RCC 7860 (cell line): ENCODE results near the gene ATP5PB.

Experiments
- DNase-seq: peaks from one replicate; pipeline ENCODE4 v3.0.0-alpha.2; 2015; ENCODE audit warnings: low spot score
- FAIRE-seq: peaks from 2 replicates; lab custom pipeline; 2012; peaks lifted over from hg19 to GRCh38; lab: Jason Lieb, UNC

The ATP5PB gene

GRCh38 chr1:111474106-111474505, 24.8 kb downstream of the ATP5PB start:
- no peak for FAIRE-seq

DNA sequence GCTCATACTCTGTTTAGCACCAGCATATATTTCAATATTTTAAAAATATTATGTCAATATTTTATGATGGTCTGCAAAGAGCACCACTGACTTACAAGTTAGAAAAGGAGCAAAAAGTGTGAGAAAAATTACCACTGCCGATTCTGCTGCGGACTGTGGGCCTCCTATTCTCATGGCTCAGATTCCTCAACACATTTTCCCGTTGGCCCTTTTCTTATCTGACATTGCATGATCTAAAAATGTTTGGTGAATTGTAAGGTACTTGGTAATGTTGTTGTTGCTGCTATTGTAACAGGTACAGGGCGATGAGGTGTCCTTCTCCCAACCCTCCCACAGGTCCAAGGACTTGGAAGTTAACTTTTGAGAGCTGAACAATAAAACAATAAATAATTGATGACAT, 25.3 kb downstream of the ATP5PB start:
- no peak for DNase-seq
- FAIRE-seq = no peak

More at GRCh38 chr1:111474106-111474505, 24.8 kb downstream of the ATP5PB start:
- no peak for DNase-seq

- FAIRE-seq (no peak), DNase-seq (no peak)
These were observed 26.4 kb downstream of the ATP5PB start for GRCh38 chr1:111475701-111476100.

DNA sequence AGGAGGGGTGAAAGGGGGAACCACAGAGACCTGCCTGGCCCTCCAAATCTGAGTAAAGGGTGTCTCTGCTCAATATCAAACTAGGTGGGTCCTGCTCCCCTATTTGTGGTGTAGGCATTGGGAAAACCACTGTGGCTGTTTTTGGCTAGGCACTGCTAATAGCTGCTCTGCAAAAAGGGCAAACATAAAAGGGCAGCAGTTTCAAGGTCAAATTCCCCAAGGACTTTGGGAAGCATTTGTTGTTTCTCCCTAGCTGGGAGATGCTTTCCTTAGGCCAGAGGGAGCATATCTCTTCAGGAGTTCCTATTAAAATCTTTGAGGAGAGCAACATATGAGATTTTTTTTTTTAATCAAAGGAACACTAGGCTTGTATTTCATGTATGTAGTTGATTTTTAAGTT, 26.9 kb downstream of the ATP5PB start:
- no peak for FAIRE-seq
- DNase-seq = no peak

DNA sequence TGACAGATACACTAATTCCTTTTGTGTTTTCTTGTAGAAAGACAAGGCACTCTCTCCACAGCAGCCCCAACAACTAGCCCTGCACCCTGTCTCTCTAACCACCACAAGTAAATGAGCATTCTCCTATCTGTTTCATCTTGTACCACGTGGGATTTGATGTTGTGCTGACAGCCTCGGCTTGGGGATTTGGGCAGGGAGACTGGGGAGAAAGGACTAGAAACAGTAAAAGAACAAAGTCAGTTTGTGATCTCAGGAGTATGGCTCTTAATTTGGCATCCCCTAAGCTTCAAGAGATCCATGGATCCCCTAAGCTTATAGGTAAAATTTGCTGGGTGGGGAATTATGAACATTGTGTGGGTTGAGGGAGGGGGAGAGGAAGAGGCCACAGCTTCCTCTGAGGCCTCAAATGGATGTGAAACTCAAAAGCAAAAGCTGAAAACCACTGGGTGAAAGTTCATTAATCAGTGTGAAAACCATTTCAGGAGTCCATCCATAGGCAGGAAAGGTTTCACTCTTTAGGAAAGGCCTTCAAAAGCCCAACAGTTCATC, 27.6 kb downstream of the ATP5PB start:
- no peak for DNase-seq
- FAIRE-seq = no peak

DNA sequence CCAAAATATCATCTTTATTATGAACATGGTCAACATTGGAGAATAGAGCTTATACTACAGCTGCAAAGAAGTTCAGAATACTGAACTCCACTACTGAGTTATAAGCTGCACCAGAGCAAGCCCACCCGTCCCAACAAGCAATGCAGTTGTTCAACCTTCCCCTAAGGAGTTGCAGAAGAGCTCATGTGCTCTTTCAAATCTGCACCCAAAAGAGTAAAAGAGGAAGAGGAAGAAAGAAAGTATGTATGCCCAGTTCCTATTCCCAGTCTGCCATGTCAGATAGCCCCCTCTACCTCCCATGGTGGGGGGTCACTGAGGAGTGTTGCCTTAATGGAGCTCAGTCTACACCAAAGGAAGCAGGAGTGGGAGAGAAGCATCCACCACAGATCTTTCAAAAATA, 31.4 kb downstream of the ATP5PB start:
- FAIRE-seq (no peak), DNase-seq (no peak)

DNA sequence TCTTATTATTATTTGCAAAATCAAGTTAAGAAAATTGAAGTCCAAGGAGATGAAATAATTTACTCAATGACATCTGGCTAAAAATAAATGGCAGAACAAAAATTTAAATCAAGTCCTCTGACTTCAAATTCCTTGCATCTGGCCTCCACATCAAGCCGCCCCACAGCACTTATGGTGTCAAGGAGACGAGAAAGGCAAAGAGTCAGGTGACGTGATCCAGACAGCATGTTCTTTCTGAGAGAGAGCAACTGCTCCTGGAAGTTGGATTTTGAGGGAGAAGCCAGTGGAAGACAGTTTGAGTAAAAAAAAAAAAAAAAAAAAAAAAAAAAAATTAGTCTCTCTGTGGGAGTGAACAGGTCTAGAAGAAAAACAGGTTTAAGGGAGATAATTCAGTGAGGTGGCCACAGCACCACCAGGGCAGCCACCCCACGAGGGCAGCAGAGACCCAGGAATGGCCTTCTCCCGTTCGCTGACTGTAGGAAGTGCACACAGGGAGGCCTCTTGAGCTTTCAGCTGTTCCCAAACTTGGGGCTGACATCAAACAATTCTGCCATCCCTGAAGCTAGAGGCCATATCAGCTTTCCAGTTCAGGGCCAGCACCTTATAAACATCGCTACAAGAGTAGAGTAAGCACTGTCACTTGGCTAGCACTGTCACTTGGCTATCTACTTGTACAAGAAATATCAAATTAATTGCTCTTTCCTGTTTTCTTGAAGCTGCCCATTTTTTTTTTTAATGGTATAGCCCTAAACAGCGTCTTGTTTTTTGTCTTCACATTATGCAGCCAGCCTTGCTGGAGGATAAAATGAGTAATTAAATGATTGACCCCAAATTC, 32.3 kb downstream of the ATP5PB start:
- peak; percentile 45 for DNase-seq
- no peak for FAIRE-seq

DNA sequence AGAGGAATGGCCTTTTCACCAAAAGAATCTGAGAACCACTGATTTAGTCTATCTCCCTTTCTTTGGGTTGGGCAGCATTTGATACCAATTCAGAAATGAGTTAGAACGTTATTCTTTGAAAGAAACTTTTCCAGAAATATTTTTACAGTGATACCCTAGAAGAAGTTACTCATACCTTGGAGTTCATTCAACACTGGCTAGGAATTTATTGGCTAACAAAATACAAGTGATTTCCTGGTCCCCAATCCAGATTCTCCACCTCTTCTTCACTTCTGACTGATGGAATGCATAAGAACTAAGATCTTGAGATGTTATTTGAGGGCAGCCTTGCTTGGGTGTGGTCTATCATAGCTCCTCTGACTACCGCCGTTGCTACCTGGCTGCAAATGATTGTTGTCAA, 33.9 kb downstream of the ATP5PB start:
- FAIRE-seq = no peak

GRCh38 chr1:111483876-111484275, 34.6 kb downstream of the ATP5PB start:
- no peak for DNase-seq
- no peak for FAIRE-seq

More for the DNA sequence above, 33.9 kb downstream of the ATP5PB start:
- DNase-seq = no peak

- FAIRE-seq = no peak
- no peak for DNase-seq
These were observed 35.2 kb downstream of the ATP5PB start for GRCh38 chr1:111484391-111485026.

DNA sequence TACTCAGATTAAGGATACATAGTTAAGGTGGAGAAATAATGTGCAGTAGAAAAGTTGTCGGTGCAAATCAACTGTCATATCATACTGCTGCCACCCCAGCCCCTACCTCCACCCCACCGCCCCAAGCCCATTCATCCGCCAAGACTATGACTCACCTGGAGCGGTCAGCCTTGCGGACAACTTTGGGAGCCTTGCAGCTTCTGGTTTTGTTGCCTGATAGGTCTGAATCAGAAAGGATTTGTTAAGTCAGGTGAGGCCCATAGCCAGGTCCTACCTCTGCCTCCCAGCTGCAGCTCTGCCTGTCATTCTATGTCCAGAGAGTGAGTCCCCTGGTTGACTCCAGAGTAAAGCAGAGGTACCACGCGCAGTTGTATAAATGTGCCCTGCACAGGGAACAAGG, 37.2 kb downstream of the ATP5PB start:
- DNase-seq (no peak), FAIRE-seq (no peak)

GRCh38 chr1:111487133-111487532, 37.9 kb downstream of the ATP5PB start:
- DNase-seq (no peak), FAIRE-seq (no peak)

DNA sequence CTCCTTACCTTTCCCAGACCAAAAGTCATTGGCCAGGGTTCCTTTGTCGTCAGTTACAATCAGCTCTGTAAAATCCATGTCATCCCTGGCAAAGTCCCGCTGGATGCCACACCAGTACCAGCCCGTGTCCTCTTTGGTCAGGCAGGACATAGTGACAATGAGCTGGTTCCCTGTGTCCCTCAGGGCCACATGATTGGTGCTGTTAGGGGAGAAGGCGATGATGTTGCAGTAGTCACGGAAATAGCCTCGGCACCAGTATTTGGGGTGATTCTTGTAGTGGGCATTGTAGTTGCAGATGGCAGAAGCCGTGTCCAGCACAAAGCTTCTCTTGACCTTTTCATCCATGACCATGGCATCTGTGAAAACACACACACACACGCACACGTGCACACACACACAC, 39.4 kb downstream of the ATP5PB start:
- FAIRE-seq = no peak

GRCh38 chr1:111489604-111490003, 40.3 kb downstream of the ATP5PB start:
- DNase-seq (no peak), FAIRE-seq (no peak)

More for the DNA sequence above, 39.4 kb downstream of the ATP5PB start:
- no peak for DNase-seq

- no peak for FAIRE-seq
- DNase-seq = no peak
These were observed 41.0 kb downstream of the ATP5PB start for GRCh38 chr1:111490220-111490619.

- FAIRE-seq (no peak), DNase-seq (no peak)
These were observed 41.8 kb downstream of the ATP5PB start for GRCh38 chr1:111491070-111491469.

- DNase-seq = no peak
- FAIRE-seq = no peak
These were observed 47.1 kb downstream of the ATP5PB start for GRCh38 chr1:111496398-111496797.

DNA sequence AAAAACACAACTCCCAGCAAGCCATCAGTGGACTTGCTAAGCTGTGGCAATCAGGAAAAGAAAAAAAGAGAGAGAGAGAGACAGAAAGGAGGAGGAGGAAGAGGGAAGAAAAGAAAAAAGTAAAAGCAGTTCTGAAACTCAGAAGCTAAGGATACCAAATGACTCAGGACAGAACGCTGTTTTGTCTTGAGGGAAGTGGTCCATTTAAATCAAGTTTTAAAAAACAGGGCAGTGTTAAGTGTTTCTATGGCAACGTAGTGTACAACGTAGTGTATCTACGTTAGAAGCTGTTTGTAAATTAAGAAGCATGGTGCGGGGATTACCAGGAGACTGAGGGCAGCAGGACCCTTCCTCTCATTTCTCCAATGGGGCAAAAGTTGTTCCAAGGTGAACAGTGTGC, 48.3 kb downstream of the ATP5PB start:
- no peak for DNase-seq
- no peak for FAIRE-seq

- no peak for DNase-seq
- FAIRE-seq = no peak
These were observed 49.9 kb downstream of the ATP5PB start for GRCh38 chr1:111499026-111499785.

GRCh38 chr1:111501645-111502044, 52.4 kb downstream of the ATP5PB start:
- no peak for FAIRE-seq
- no peak for DNase-seq

DNA sequence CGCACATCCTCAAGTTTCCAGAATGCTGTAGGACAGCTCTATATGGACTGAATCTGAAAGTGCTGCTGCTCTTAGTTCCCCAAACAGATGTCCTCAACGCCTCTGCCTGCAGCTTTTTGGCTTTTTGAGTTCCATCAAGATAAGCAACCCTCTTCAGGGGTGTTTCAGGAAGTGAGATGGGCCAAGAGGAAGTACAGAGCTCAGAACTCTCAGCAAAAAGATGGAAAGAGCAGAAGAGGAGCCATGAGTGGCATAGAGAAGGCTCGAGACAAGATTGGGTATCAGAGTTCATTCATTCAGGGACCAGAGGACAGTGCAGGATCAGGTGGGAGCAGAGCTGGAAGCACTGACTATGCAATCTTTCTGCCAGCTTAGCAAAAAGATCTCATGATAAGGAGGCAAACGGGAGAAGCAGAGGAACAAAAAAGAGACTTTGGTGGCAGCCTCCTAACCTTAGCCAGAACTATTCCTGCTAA, 54.4 kb downstream of the ATP5PB start, which contains the start of the genes ADORA3 and TMIGD3:
ADORA3 (minus strand) TSS at position 49 of the 476 bp plus-strand sequence. CDS start 279 bp downstream, outside the sequence.
TMIGD3 (minus strand) TSS at position 49 of the 476 bp plus-strand sequence. CDS start 279 bp downstream, outside the sequence.
- FAIRE-seq (no peak), DNase-seq (no peak)
